H9 (cell line): ENCODE results near the gene C10orf95. TPM values are rescaled to one million over a fixed set of nuclear protein-coding genes. Genes with fewer than 3 reads are reported as not detected.
A peak's percentile ranks its signal among the peaks of the same experiment; 100 is the strongest.

Source experiments
- DNase-seq: peaks from one replicate; pipeline ENCODE4 v3.0.0-alpha.2; 2017
- H2AFZ ChIP-seq: one replicate; pipeline ENCODE4 v1.6.1; 2013; ENCODE audit warnings: mild to moderate bottlenecking, low read length, control low read depth, moderate library complexity
- H2AK5ac ChIP-seq: 2 replicates; pipeline ENCODE4 v1.6.1; 2013; ENCODE audit warnings: low read length, control low read depth, mixed read lengths; ENCODE audit not compliant: insufficient read length
- H2BK120ac ChIP-seq: one replicate; pipeline ENCODE4 v1.6.1; 2013; ENCODE audit warnings: low read depth, mild to moderate bottlenecking, low read length, control low read depth, inconsistent platforms; ENCODE audit not compliant: poor library complexity, severe bottlenecking
- H2BK12ac ChIP-seq: 2 replicates; pipeline ENCODE4 v1.6.1; 2013; ENCODE audit warnings: low read length, control low read depth, mixed read lengths, low read depth; ENCODE audit not compliant: insufficient read length
- H2BK15ac ChIP-seq: 2 replicates; pipeline ENCODE4 v1.6.1; 2013; ENCODE audit warnings: low read depth, low read length, control low read depth
- H2BK20ac ChIP-seq: one replicate; pipeline ENCODE4 v1.6.1; 2013; ENCODE audit warnings: low read depth, mild to moderate bottlenecking, low read length, control low read depth, inconsistent platforms; ENCODE audit not compliant: poor library complexity, severe bottlenecking
- H2BK5ac ChIP-seq: 2 replicates; pipeline ENCODE4 v1.6.1; 2013; ENCODE audit warnings: low read length, control low read depth, mixed read lengths; ENCODE audit not compliant: insufficient read length
- H3K14ac ChIP-seq: 2 replicates; pipeline ENCODE4 v1.6.1; 2013; ENCODE audit warnings: low read length, control low read depth; ENCODE audit not compliant: insufficient read depth
- H3K18ac ChIP-seq: 2 replicates; pipeline ENCODE4 v1.6.1; 2013; ENCODE audit warnings: low read depth, mild to moderate bottlenecking, mixed read lengths, low read length, control low read depth; ENCODE audit not compliant: insufficient read length
- H3K23ac ChIP-seq: 2 replicates; pipeline ENCODE4 v1.6.1; 2013; ENCODE audit warnings: low read length, control low read depth, mixed read lengths, low read depth; ENCODE audit not compliant: insufficient read length
- H3K23me2 ChIP-seq: 2 replicates; pipeline ENCODE4 v1.6.1; 2013; ENCODE audit warnings: low read depth, mild to moderate bottlenecking, mixed read lengths, low read length, control low read depth; ENCODE audit not compliant: insufficient read length, poor library complexity, severe bottlenecking
- H3K27ac ChIP-seq: 2 replicates; pipeline ENCODE4 v1.5.1; 2013; ENCODE audit warnings: low read length, control low read depth, mixed read lengths, low read depth; ENCODE audit not compliant: insufficient read length
- H3K27me3 ChIP-seq: 2 replicates; pipeline ENCODE4 v1.6.1; 2013; ENCODE audit warnings: low read length, control low read depth, inconsistent platforms; ENCODE audit not compliant: insufficient read depth
- H3K4ac ChIP-seq: 2 replicates; pipeline ENCODE4 v1.6.1; 2013; ENCODE audit warnings: low read depth, mild to moderate bottlenecking, control low read depth, inconsistent platforms, low read length, moderate library complexity
- H3K4me1 ChIP-seq: 2 replicates; pipeline ENCODE4 v1.6.1; 2013; ENCODE audit warnings: low read length, control low read depth, inconsistent platforms; ENCODE audit not compliant: insufficient read depth
- H3K4me2 ChIP-seq: 2 replicates; pipeline ENCODE4 v1.6.1; 2013; ENCODE audit warnings: low read length, control low read depth, mixed read lengths; ENCODE audit not compliant: insufficient read length, insufficient read depth
- H3K56ac ChIP-seq: 2 replicates; pipeline ENCODE4 v1.6.1; 2013; ENCODE audit warnings: low read depth, mild to moderate bottlenecking, mixed read lengths, low read length, control low read depth; ENCODE audit not compliant: insufficient read length
- H3K79me1 ChIP-seq: 2 replicates; pipeline ENCODE4 v1.6.1; 2013; ENCODE audit warnings: low read depth, mild to moderate bottlenecking, moderate library complexity, low read length, control low read depth, inconsistent platforms; ENCODE audit not compliant: insufficient read depth, poor library complexity, severe bottlenecking
- H3K79me2 ChIP-seq: 2 replicates; pipeline ENCODE4 v1.6.1; 2013; ENCODE audit warnings: low read length, control low read depth, inconsistent platforms; ENCODE audit not compliant: insufficient read depth
- H3K9ac ChIP-seq: 2 replicates; pipeline ENCODE4 v1.6.1; 2013; ENCODE audit warnings: low read length, control low read depth, mixed read lengths; ENCODE audit not compliant: insufficient read length; ENCODE audit errors: extremely low read depth
- H3K9me3 ChIP-seq: one replicate; pipeline ENCODE4 v1.6.1; 2013; ENCODE audit warnings: low read depth, low read length, inconsistent platforms; ENCODE audit not compliant: control insufficient read depth
- H3T11ph ChIP-seq: one replicate; pipeline ENCODE4 v1.6.1; 2013; ENCODE audit warnings: mild to moderate bottlenecking, low read length, control low read depth, inconsistent platforms
- H4K20me1 ChIP-seq: one replicate; pipeline ENCODE4 v1.6.1; 2013; ENCODE audit not compliant: control insufficient read depth, insufficient read length, insufficient read depth
- H4K5ac ChIP-seq: 2 replicates; pipeline ENCODE4 v1.6.1; 2013; ENCODE audit warnings: low read depth, mild to moderate bottlenecking, mixed read lengths, low read length, control low read depth; ENCODE audit not compliant: insufficient read length
- H4K8ac ChIP-seq: replicated peaks from 2 replicates; pipeline ENCODE4 v1.6.1; 2013; ENCODE audit warnings: low read length, control low read depth, mixed read lengths, low read depth; ENCODE audit not compliant: insufficient read length
- H4K91ac ChIP-seq: 2 replicates; pipeline ENCODE4 v1.6.1; 2013; ENCODE audit warnings: low read depth, mild to moderate bottlenecking, moderate library complexity, mixed read lengths, low read length, control low read depth; ENCODE audit not compliant: insufficient read length
- H3K27ac Mint-ChIP-seq, 3 experiments: 2 replicates in 2 of 3; 3 replicates in 1 of 3; pipeline ENCODE4 v1.8.0; 2020 to 2021; ENCODE audit warnings: mixed read lengths in 3 of 3, mild to moderate bottlenecking in 1 of 3, moderate library complexity in 1 of 3
- H3K27me3 Mint-ChIP-seq: 2 replicates; pipeline ENCODE4 v1.8.0; 2021; ENCODE audit warnings: low read depth, mild to moderate bottlenecking, moderate library complexity, mixed read lengths
- H3K36me3 Mint-ChIP-seq, 3 experiments: 2 replicates in 2 of 3; 3 replicates in 1 of 3; pipeline ENCODE4 v1.8.0; 2020 to 2021; ENCODE audit warnings: low read depth in 3 of 3, mixed read lengths in 3 of 3; ENCODE audit not compliant: insufficient read depth in 1 of 3
- H3K4me1 Mint-ChIP-seq, 2 experiments: 2 replicates each; pipeline ENCODE4 v1.8.0; 2020; ENCODE audit warnings: mixed read lengths in 2 of 2
- H3K4me3 Mint-ChIP-seq, 2 experiments: 2 replicates in 1 of 2; 3 replicates in 1 of 2; pipeline ENCODE4 v1.8.0; 2020 to 2021; ENCODE audit warnings: mild to moderate bottlenecking in 2 of 2, mixed read lengths in 2 of 2, moderate library complexity in 1 of 2
- H3K9me3 Mint-ChIP-seq, 2 experiments: 2 replicates in 1 of 2; 3 replicates in 1 of 2; pipeline ENCODE4 v1.8.0; 2020; ENCODE audit warnings: mild to moderate bottlenecking in 2 of 2, mixed read lengths in 2 of 2, moderate library complexity in 1 of 2
- WGBS: extraction: QIAGEN DNeasy Blood & Tissue Kit; methylation state at CpG from one replicate; pipeline ENCODE4 v1.1.7; 2013; ENCODE audit warnings: missing lambda C conversion rate, low lambda C conversion rate, mixed read lengths; ENCODE audit not compliant: insufficient read length; ENCODE audit errors: extremely low coverage; 5-methylcytosine and 5-hydroxymethylcytosine counted together
- total RNA-seq: library from RNA; stranded (reverse); gene quantifications from 2 replicates; pipeline ENCODE4 v1.2.1, GENCODE V29; 2021
- TF ChIP-seq, protein P1 (sequence below): fragments of 200-600 bp; sonication (generic); conservative IDR thresholded peaks from 3 replicates; pipeline ENCODE4 v1.8.0; 2021; ENCODE audit warnings: antibody characterized with exemption, mild to moderate bottlenecking

Gene C10orf95
- total RNA-seq, 1 experiment from 2014 or later: not detected

DNA sequence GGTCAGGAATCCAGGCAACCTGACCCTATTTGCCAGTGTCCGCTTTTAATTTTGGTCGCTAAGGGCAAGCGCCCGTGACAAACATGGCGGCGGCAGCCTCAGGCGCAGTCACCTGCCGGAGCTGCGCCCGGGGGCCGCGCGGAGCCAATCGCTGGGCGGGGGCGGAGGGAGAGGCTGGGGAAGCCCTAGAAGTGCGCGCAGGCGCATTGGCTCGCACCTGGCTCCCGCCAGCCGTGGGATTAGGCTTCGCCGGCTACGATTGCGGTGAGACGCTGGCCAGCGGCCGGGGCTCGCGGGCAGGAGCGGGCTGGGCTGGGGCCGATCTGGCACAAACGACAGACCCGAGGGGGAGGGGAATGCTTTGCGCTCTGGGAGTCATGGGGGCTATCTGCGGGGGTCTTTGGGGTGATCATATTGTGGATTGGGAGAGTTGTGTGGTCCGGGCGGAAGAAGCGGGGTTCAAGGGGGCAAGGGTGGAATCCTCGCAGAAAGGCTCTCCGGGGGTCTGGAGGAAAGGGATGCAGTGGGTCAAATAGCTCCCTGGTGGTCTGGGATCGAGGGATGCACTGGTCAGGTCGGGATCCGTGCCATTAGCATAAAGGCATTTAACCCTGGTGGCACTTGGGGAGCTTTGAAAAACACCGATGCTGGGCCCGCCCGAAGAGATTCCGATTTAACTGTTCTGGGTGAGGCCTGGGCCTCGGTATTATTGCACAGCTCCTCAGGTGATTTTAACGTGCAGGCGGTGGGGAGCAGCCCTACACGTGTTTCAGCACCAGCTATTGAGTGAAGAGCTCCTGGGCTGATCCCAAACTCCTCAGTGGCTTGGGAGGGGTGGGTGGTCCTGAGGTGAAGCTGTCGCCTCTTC lies 10.1 kb upstream of the C10orf95 start:
- H2BK20ac ChIP-seq: peak overlapping the region; percentile 76
- peak overlapping the region; percentile 91; the same call in 1 of the 2 replicates for H3K14ac ChIP-seq
- Mint-ChIP-seq H3K9me3 (no peaks in the 10 kb centered on the region), H3K27ac (peak overlapping the region; percentile 79 to 97 (median 91); a peak in 6 of 7 replicates), H3K4me1 (peaks cover 41 to 51% of the 10 kb centered on the region in 2 experiments), H3K27me3 (peaks cover 16% of the 10 kb centered on the region), H3K36me3 (peaks cover 0 to 4% (median 2%) of the 10 kb centered on the region in 3 experiments; a peak in 3 of 7 replicates), H3K4me3 (peak overlapping the region; percentile 76 to 95)
- peak overlapping the region; percentile 80 for H4K5ac ChIP-seq
- peak overlapping the region; percentile 84 for H2BK120ac ChIP-seq
- no peak overlapping the region for H3K56ac ChIP-seq
- H3K4ac ChIP-seq: peak overlapping the region; percentile 29; the same call in 1 of the 2 replicates
- no peak overlapping the region for H4K8ac ChIP-seq
- H4K91ac ChIP-seq: no peak overlapping the region
- WGBS: no CpG with 5 or more reads among the region's 54 CpGs
- H3K4me2 ChIP-seq: peak overlapping the region; percentile 83
- peak overlapping the region; percentile 32 for H2BK5ac ChIP-seq
- H3T11ph ChIP-seq: peak overlapping the region; percentile 81
- H3K4me1 ChIP-seq: peaks cover 3% of the 10 kb centered on the region
- H3K23ac ChIP-seq: no peak overlapping the region
- H3K9ac ChIP-seq: peak overlapping the region; percentile 68
- H2AK5ac ChIP-seq: no peak overlapping the region
- no peaks in the 10 kb centered on the region for H3K79me1 ChIP-seq
- peaks cover 10% of the 10 kb centered on the region for H3K23me2 ChIP-seq
- DNase-seq: peak; percentile 95
- H3K18ac ChIP-seq: peak overlapping the region; percentile 90
- H3K9me3 ChIP-seq: no peaks in the 10 kb centered on the region
- H4K20me1 ChIP-seq: no peaks in the 10 kb centered on the region
- TF ChIP-seq, protein P1, sequence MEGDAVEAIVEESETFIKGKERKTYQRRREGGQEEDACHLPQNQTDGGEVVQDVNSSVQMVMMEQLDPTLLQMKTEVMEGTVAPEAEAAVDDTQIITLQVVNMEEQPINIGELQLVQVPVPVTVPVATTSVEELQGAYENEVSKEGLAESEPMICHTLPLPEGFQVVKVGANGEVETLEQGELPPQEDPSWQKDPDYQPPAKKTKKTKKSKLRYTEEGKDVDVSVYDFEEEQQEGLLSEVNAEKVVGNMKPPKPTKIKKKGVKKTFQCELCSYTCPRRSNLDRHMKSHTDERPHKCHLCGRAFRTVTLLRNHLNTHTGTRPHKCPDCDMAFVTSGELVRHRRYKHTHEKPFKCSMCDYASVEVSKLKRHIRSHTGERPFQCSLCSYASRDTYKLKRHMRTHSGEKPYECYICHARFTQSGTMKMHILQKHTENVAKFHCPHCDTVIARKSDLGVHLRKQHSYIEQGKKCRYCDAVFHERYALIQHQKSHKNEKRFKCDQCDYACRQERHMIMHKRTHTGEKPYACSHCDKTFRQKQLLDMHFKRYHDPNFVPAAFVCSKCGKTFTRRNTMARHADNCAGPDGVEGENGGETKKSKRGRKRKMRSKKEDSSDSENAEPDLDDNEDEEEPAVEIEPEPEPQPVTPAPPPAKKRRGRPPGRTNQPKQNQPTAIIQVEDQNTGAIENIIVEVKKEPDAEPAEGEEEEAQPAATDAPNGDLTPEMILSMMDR: no peak
- H2AFZ ChIP-seq: peak overlapping the region; percentile 53
- peak overlapping the region; percentile 16 for H3K27ac ChIP-seq
- no peaks in the 10 kb centered on the region for H3K79me2 ChIP-seq
- H2BK15ac ChIP-seq: no peak overlapping the region
- H2BK12ac ChIP-seq: no peak overlapping the region
- H3K27me3 ChIP-seq: no peaks in the 10 kb centered on the region
